AG09319 (cell line): Measurements from ENCODE around the gene GLCCI1.
"Not testable (repeated sequence)": the region's sequence is repeated elsewhere in the genome, so short reads cannot be mapped to it uniquely, and the experiment has no call there.

ENCODE experiments used
- DNase-seq: peaks from one replicate; pipeline ENCODE4 v3.0.0-alpha.2; 2010; ENCODE audit warnings: low read depth; ENCODE audit errors: extremely low read depth
- CTCF ChIP-seq: IDR thresholded peaks from 2 replicates; pipeline ENCODE4 v1.5.1; 2011; ENCODE audit warnings: low read depth, mild to moderate bottlenecking, inconsistent platforms, low read length, moderate library complexity

GLCCI1 gene

GRCh38 chr7:8094164-8095140 lies 125.9 kb downstream of the GLCCI1 start:
- TF ChIP-seq CTCF = no peak

GRCh38 chr7:8101292-8101691 lies 132.7 kb downstream of the GLCCI1 start:
- not testable (repeated sequence) for DNase-seq

More at GRCh38 chr7:8094164-8095140, 125.9 kb downstream of the GLCCI1 start:
- DNase-seq = no peak

- TF ChIP-seq CTCF = no peak
- no peak for DNase-seq
Measured at GRCh38 chr7:8103282-8103681, 134.7 kb downstream of the GLCCI1 start.

- TF ChIP-seq CTCF = no peak
- no peak for DNase-seq
Measured at GRCh38 chr7:8105449-8106095, 137.0 kb downstream of the GLCCI1 start.

- no peak for TF ChIP-seq CTCF
- no peak for DNase-seq
Measured at GRCh38 chr7:8109196-8110022, 140.8 kb downstream of the GLCCI1 start.

- no peak for TF ChIP-seq CTCF
- no peak for DNase-seq
Measured at GRCh38 chr7:8111282-8111960, 142.8 kb downstream of the GLCCI1 start.

- no peak for DNase-seq
- TF ChIP-seq CTCF = no peak
Measured at GRCh38 chr7:8112685-8113084, 144.1 kb downstream of the GLCCI1 start.
